Loucy (cell line): ENCODE data around the gene TNFAIP3.

Experiments used
- H2AFZ ChIP-seq: fragments of 200-600 bp; sonication (generic); 2 replicates; pipeline ENCODE4 v1.6.0; 2016; ENCODE audit warnings: antibody characterized with exemption, mild to moderate bottlenecking, low read length, moderate library complexity
- H3F3A ChIP-seq: fragments of 200-600 bp; 2 replicates; pipeline ENCODE4 v1.6.0; 2016; ENCODE audit warnings: antibody characterized with exemption, low read depth, mild to moderate bottlenecking
- H3K27me3 ChIP-seq: fragments of 200-600 bp; sonication (generic); 2 replicates; pipeline ENCODE4 v1.6.1; 2014; ENCODE audit warnings: low read length, mild to moderate bottlenecking; ENCODE audit not compliant: insufficient read depth, poor library complexity, severe bottlenecking
- H3K36me3 ChIP-seq: fragments of 200-600 bp; sonication (generic); 2 replicates; pipeline ENCODE4 v1.6.1; 2016; ENCODE audit warnings: low read length; ENCODE audit not compliant: insufficient read depth
- H3K4me1 ChIP-seq: fragments of 200-600 bp; sonication (generic); 2 replicates; pipeline ENCODE4 v1.5.1; 2014; ENCODE audit warnings: low read length, mild to moderate bottlenecking; ENCODE audit not compliant: insufficient read depth, poor library complexity, severe bottlenecking
- H3K4me2 ChIP-seq: fragments of 200-600 bp; sonication (generic); 2 replicates; pipeline ENCODE4 v1.6.0; 2014; ENCODE audit warnings: antibody characterized with exemption, low read length, low read depth, mild to moderate bottlenecking; ENCODE audit not compliant: poor library complexity, severe bottlenecking
- H3K4me3 ChIP-seq: fragments of 200-600 bp; sonication (generic); 2 replicates; pipeline ENCODE4 v1.5.1; 2014; ENCODE audit warnings: low read length, mild to moderate bottlenecking, mixed read lengths; ENCODE audit not compliant: poor library complexity, severe bottlenecking
- H3K79me2 ChIP-seq: fragments of 200-600 bp; sonication (generic); 2 replicates; pipeline ENCODE4 v1.6.1; 2014; ENCODE audit warnings: low read length; ENCODE audit not compliant: insufficient read depth
- H3K9ac ChIP-seq: fragments of 200-600 bp; sonication (generic); 2 replicates; pipeline ENCODE4 v1.6.0; 2014; ENCODE audit warnings: mild to moderate bottlenecking, low read depth, low read length, moderate library complexity; ENCODE audit not compliant: poor library complexity, severe bottlenecking
- H3K9me2 ChIP-seq: fragments of 200-600 bp; sonication (generic); replicated peaks from 2 replicates; pipeline ENCODE4 v1.6.1; 2016; ENCODE audit warnings: low read depth, low read length, mixed read lengths
- H3K9me3 ChIP-seq: fragments of 200-600 bp; sonication (generic); 2 replicates; pipeline ENCODE4 v1.6.1; 2014; ENCODE audit warnings: mild to moderate bottlenecking, antibody characterized with exemption, low read length, low read depth; ENCODE audit not compliant: insufficient read depth
- H4K20me1 ChIP-seq: fragments of 200-600 bp; sonication (generic); 2 replicates; pipeline ENCODE4 v1.6.0; 2014; ENCODE audit warnings: antibody characterized with exemption, low read length, mild to moderate bottlenecking; ENCODE audit not compliant: insufficient read depth, poor library complexity, severe bottlenecking
- EZH2phosphoT487 ChIP-seq: fragments of 200-600 bp; IDR thresholded peaks from 2 replicates; pipeline ENCODE4 v1.6.1; 2018; ENCODE audit warnings: antibody characterized with exemption, mild to moderate bottlenecking, moderate library complexity, borderline replicate concordance
- TF ChIP-seq, protein P1 (sequence below): fragments of 200-600 bp; sonication (generic); conservative IDR thresholded peaks from 2 replicates; pipeline ENCODE4 v1.5.1; 2014; ENCODE audit warnings: mild to moderate bottlenecking, antibody characterized with exemption, low read length

The TNFAIP3 gene

DNA sequence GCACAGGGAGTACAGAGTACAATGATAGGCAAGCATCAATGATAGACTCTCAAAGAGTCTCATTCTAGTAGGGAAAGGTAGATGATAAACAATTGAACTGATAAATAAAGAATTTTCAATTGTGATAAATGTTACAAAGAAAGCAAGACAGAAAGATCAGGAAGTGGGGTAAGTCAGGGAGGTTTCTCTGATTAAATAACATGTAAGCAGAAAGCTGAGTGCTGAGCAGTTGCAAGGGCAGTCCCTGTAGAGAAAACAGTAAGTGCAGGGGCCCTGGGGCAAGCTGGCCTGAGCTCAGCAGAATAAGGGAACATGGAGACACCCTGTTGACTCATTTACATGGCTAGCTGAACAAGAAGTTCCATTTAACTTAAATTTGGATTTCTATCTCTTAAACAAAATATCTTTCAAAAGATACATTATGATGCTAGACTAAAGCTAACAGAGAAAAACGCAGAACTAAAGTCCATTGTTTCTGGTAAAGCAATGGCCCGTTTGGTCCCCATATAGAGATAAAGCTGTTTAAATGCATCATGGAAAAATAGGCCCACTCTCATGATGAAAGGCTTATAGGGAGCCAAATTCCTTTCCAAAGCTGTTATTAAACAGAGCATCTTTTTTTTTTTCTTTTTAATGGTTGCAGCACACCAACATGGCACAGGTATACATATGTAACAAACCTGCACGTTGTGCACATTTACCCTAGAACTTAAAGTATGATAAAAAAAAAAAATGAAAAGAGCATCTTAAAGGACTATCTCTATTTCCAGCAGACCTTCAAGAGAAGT lies 5.3 kb upstream of the TNFAIP3 start:
- Histone ChIP-seq H4K20me1 (no peaks in the 10 kb centered on the region), H2AFZ (peak overlapping the region; percentile 41), H3K4me2 (peak overlapping the region; percentile 29), H3K9me3 (no peaks in the 10 kb centered on the region), H3F3A (peaks cover 3% of the 10 kb centered on the region; the same call in 1 of the 2 replicates), H3K36me3 (no peaks in the 10 kb centered on the region), H3K9me2 (no peaks in the 10 kb centered on the region), H3K27me3 (no peaks in the 10 kb centered on the region), H3K4me1 (peaks cover 71% of the 10 kb centered on the region), H3K79me2 (peaks cover 15% of the 10 kb centered on the region), H3K4me3 (no peak overlapping the region), H3K9ac (no peak overlapping the region)
- TF ChIP-seq, protein P1, sequence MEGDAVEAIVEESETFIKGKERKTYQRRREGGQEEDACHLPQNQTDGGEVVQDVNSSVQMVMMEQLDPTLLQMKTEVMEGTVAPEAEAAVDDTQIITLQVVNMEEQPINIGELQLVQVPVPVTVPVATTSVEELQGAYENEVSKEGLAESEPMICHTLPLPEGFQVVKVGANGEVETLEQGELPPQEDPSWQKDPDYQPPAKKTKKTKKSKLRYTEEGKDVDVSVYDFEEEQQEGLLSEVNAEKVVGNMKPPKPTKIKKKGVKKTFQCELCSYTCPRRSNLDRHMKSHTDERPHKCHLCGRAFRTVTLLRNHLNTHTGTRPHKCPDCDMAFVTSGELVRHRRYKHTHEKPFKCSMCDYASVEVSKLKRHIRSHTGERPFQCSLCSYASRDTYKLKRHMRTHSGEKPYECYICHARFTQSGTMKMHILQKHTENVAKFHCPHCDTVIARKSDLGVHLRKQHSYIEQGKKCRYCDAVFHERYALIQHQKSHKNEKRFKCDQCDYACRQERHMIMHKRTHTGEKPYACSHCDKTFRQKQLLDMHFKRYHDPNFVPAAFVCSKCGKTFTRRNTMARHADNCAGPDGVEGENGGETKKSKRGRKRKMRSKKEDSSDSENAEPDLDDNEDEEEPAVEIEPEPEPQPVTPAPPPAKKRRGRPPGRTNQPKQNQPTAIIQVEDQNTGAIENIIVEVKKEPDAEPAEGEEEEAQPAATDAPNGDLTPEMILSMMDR: no peak
- no peak for TF ChIP-seq EZH2phosphoT487

DNA sequence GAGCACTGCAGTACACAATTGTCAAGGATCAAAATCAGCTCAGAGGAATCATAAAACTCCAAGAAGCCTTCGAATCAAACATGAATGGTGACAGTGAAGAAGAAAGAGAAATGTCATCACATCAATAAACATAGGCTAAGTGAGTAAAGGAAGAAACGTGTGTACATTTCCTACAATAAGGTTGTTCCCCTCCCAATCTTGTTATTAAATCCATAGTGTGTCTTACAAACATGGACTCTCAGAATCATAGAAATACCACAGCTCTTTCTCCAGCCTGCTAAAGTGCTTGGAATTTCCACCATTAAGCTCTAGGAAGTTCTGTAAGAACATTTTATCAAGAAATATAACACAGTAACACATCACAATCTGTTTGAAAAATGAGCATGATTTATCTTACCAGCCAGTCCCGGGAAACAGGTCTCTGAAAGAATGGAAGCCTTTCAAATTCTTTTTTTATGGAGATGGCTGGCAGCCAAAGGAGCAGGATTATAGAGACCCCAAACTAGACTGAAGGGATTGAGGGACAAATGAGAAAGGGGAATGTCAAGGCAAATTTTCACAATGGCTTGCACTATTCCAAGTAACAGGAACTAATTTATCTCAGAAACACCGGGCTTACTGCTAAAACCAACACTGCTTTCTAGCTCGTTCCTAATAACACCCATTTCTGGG lies 4.5 kb upstream of the TNFAIP3 start:
- Histone ChIP-seq H3K4me3 (no peak overlapping the region), H3K9me3 (no peaks in the 10 kb centered on the region), H3K9me2 (no peaks in the 10 kb centered on the region), H3K9ac (no peak overlapping the region), H2AFZ (0 out of 2 replicates have a peak overlapping the region, but pooled peaks have one; percentile 23), H3K36me3 (no peaks in the 10 kb centered on the region), H3K4me2 (peak overlapping the region; percentile 29), H3K79me2 (peaks cover 19% of the 10 kb centered on the region), H3K27me3 (no peaks in the 10 kb centered on the region), H3K4me1 (peaks cover 63% of the 10 kb centered on the region), H3F3A (no peaks in the 10 kb centered on the region), H4K20me1 (no peaks in the 10 kb centered on the region)
- TF ChIP-seq, protein P1: no peak
- no peak for TF ChIP-seq EZH2phosphoT487

DNA sequence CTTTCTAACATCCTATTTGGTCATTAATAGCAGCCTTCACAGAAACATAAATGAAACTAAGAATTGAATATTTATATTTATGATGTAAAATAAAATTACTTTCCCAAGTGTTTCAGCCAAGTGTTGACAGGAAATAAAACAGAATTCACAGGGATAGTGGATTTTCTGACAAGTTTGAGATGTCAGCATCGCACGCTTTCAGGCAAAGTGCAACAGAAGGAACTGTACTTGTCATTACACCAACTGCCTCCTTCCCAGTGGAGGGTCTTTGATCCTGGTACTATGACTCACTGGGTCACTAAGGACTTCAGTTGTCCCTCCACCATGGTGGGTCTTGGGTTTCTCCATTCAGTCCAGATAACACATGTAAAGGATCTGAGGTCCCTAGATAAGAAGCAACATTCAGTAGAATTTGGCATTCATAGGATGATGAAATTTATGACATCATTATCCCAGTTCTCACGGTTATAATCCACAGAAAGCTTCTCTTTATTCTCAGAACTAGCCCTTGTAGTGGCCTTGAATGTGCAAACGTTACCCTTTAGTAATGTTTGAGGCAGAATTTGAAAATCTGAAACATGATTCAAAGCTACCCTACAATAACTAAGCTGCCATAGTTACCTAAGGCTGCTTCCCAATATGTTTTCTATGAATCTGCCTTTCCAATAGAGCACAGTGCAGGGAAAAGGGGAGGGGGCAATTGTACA lies 3.8 kb upstream of the TNFAIP3 start:
- Histone ChIP-seq H3K9ac (no peak overlapping the region), H2AFZ (no peak overlapping the region), H3K4me3 (no peak overlapping the region), H3K4me1 (peaks cover 60% of the 10 kb centered on the region), H4K20me1 (no peaks in the 10 kb centered on the region), H3K36me3 (no peaks in the 10 kb centered on the region), H3F3A (no peaks in the 10 kb centered on the region), H3K9me2 (no peaks in the 10 kb centered on the region), H3K27me3 (no peaks in the 10 kb centered on the region), H3K4me2 (peak overlapping the region; percentile 29), H3K9me3 (no peaks in the 10 kb centered on the region), H3K79me2 (peaks cover 26% of the 10 kb centered on the region)
- no peak for TF ChIP-seq EZH2phosphoT487
- TF ChIP-seq, protein P1: no peak
